ENCODE data around the gene PTPN9. TPM values are rescaled to one million over a fixed set of nuclear protein-coding genes. Genes with fewer than 3 reads are reported as not detected.
"Not testable (repeated sequence)": the region's sequence is repeated elsewhere in the genome, so short reads cannot be mapped to it uniquely, and the experiment has no call there.

Gene PTPN9
- polyA plus RNA-seq, 6 donors from 2014 or later: 9.7 to 24.7 (median 15.9) TPM

- peaks cover 0 to 11% of the 10 kb centered on the region in 2 donors for H3K36me3 Mint-ChIP-seq
- ATAC-seq (ENCODE audit: low read depth in 2 of 2): no peak
- no peaks in the 10 kb centered on the region for H3K9me3 Mint-ChIP-seq
- DNase-seq: no peak
- no peak overlapping the region for H3K27ac Mint-ChIP-seq
- H3K27me3 Mint-ChIP-seq: no peaks in the 10 kb centered on the region
- H3K4me1 Mint-ChIP-seq: no peaks in the 10 kb centered on the region
- no peak overlapping the region for H3K4me3 Mint-ChIP-seq
Observed at GRCh38 chr15:75479670-75480069, 99.4 kb downstream of the PTPN9 start.

GRCh38 chr15:75477094-75477493, 102.0 kb downstream of the PTPN9 start:
- not testable (repeated sequence) for DNase-seq; ATAC-seq (ENCODE audit: low read depth in 2 of 2); H3K27ac Mint-ChIP-seq; H3K9me3 Mint-ChIP-seq; H3K36me3 Mint-ChIP-seq; H3K27me3 Mint-ChIP-seq; H3K4me3 Mint-ChIP-seq; H3K4me1 Mint-ChIP-seq

DNA sequence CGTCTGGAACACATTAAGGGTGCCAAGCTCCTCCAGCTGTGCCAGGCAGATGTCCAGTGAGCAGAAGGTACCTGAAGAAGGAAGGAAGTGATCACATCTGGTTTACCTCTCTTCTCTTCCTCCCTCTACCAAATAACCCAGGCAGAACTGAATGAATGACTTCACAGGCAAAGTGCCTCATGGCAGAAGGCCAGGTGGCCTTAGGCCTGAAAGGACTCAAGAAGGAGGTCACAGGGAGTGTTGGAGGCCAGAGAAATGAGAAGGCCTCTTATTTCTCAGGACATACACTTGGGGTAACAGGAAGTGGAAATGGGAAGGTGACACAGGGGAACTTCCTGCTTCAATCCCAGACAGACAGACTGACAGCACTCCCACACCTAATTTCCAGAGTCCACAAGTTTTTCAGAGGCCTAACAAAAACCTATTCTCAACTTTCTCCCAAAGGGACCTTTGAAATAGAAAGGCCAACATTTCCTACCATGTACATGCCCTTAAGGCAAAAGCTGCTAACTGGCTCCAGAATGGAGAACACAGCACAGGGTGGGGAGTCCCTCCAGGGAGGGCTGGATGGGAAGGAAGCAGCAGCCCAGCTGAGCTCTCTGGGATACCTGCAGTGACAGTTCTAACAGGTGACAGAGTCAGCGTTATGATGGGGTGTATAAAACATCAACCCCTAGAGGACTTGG, 110.1 kb downstream of the PTPN9 start:
- ATAC-seq (ENCODE audit: low read depth in 2 of 2): no peak
- no peak for DNase-seq
- Mint-ChIP-seq H3K27ac (peak overlapping the region in 1 of 6 donors; percentile 22), H3K27me3 (no peaks in the 10 kb centered on the region), H3K4me1 (peaks cover 4 to 6% (median 5%) of the 10 kb centered on the region in 3 donors), H3K9me3 (no peaks in the 10 kb centered on the region), H3K36me3 (peaks cover 8 to 25% of the 10 kb centered on the region in 2 donors), H3K4me3 (no peak overlapping the region)

- H3K27me3 Mint-ChIP-seq: no peaks in the 10 kb centered on the region
- H3K27ac Mint-ChIP-seq: no peak overlapping the region
Observed at GRCh38 chr15:75460646-75461045, 118.5 kb downstream of the PTPN9 start.

GRCh38 chr15:75459581-75459980, 119.5 kb downstream of the PTPN9 start:
- Mint-ChIP-seq H3K27ac (peak overlapping the region in 1 of 6 donors; percentile 26), H3K36me3 (no peaks in the 10 kb centered on the region), H3K9me3 (no peaks in the 10 kb centered on the region), H3K27me3 (no peaks in the 10 kb centered on the region), H3K4me3 (peak overlapping the region in 1 of 8 donors; percentile 36), H3K4me1 (peaks cover 5 to 11% (median 7%) of the 10 kb centered on the region in 3 donors)
- DNase-seq (no peak), ATAC-seq (ENCODE audit: low read depth in 2 of 2) (no peak)

More at GRCh38 chr15:75460646-75461045, 118.5 kb downstream of the PTPN9 start:
- Mint-ChIP-seq H3K9me3 (no peaks in the 10 kb centered on the region), H3K4me1 (peaks cover 5 to 11% (median 7%) of the 10 kb centered on the region in 3 donors), H3K36me3 (peaks cover 0 to 4% of the 10 kb centered on the region in 2 donors), H3K4me3 (peak overlapping the region in 1 of 8 donors; percentile 57)
- no peak for ATAC-seq (ENCODE audit: low read depth in 2 of 2)
- DNase-seq: no peak

DNA sequence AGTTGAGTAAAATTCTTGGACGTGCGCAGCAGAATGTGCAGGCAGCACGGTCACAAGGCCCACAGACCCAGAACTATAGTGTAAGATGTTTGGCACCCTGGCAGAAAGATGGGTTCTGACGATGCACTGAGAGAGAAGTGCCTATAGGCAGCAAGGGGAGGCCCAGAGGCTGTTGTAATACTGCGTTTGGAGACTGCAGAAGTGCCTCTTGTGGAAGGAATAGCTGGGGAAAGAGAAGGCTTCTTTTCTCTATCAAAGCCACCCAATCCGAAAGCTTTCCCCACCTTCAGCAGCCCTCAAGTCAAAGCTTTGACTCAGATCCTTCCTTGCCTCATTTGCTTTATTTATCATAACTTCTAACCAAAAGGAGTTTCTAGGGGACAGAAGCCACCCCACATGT, 122.4 kb downstream of the PTPN9 start:
- H3K27me3 Mint-ChIP-seq: no peaks in the 10 kb centered on the region
- peak overlapping the region in 3 of 6 donors; percentile 8 to 98 (median 57) for H3K27ac Mint-ChIP-seq
- no peak for ATAC-seq (ENCODE audit: low read depth in 2 of 2)
- no peaks in the 10 kb centered on the region for H3K36me3 Mint-ChIP-seq
- peaks cover 25 to 32% (median 28%) of the 10 kb centered on the region in 3 donors for H3K4me1 Mint-ChIP-seq
- peak overlapping the region; percentile 85 to 98 (median 96) for H3K4me3 Mint-ChIP-seq
- H3K9me3 Mint-ChIP-seq: no peaks in the 10 kb centered on the region
- no peak for DNase-seq

DNA sequence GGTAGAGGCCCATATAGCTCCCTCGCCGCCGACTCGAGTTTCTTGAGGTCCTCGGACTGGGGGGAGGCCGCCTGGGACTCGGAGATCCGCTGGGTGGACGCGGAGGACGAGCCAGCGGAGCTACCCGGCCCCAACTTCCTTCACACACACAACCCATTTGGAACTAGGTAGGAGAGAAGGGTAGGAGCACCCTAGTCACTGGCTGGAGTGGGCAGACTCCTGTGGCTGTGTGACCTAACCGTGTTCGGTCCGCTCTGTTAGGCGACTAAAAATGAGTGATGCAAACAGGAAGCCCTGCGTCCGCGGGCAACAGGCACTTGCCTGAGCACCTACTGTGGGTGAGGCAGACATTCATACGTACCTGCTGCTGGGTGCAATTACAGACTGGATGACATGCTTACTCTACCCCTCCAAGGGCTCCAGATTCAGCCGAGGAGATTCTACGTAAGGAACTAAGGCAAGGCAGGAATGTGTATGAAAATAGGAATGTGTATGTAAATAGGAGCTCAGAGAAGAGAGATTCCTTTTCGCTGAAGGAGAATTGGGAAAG, 123.1 kb downstream of the PTPN9 start:
- no peak for DNase-seq
- ATAC-seq (ENCODE audit: low read depth in 2 of 2): no peak
- peak overlapping the region; percentile 8 to 98 (median 96) for H3K27ac Mint-ChIP-seq

GRCh38 chr15:75455424-75455981, 123.6 kb downstream of the PTPN9 start:
- ATAC-seq (ENCODE audit: low read depth in 2 of 2) (peak; percentile 9 to 13), DNase-seq (peak; percentile 86)
- no peaks in the 10 kb centered on the region for H3K36me3 Mint-ChIP-seq
- no peaks in the 10 kb centered on the region for H3K9me3 Mint-ChIP-seq
- peaks cover 26 to 34% (median 29%) of the 10 kb centered on the region in 3 donors for H3K4me1 Mint-ChIP-seq
- peak overlapping the region; percentile 8 to 98 (median 96) for H3K27ac Mint-ChIP-seq
- peak overlapping the region; percentile 85 to 98 (median 96) for H3K4me3 Mint-ChIP-seq
- H3K27me3 Mint-ChIP-seq: no peaks in the 10 kb centered on the region

More for the DNA sequence above, 123.1 kb downstream of the PTPN9 start:
- Mint-ChIP-seq H3K27me3 (no peaks in the 10 kb centered on the region), H3K4me3 (peak overlapping the region; percentile 85 to 98 (median 96)), H3K36me3 (no peaks in the 10 kb centered on the region), H3K4me1 (peaks cover 25 to 32% (median 28%) of the 10 kb centered on the region in 3 donors), H3K9me3 (no peaks in the 10 kb centered on the region)

DNA sequence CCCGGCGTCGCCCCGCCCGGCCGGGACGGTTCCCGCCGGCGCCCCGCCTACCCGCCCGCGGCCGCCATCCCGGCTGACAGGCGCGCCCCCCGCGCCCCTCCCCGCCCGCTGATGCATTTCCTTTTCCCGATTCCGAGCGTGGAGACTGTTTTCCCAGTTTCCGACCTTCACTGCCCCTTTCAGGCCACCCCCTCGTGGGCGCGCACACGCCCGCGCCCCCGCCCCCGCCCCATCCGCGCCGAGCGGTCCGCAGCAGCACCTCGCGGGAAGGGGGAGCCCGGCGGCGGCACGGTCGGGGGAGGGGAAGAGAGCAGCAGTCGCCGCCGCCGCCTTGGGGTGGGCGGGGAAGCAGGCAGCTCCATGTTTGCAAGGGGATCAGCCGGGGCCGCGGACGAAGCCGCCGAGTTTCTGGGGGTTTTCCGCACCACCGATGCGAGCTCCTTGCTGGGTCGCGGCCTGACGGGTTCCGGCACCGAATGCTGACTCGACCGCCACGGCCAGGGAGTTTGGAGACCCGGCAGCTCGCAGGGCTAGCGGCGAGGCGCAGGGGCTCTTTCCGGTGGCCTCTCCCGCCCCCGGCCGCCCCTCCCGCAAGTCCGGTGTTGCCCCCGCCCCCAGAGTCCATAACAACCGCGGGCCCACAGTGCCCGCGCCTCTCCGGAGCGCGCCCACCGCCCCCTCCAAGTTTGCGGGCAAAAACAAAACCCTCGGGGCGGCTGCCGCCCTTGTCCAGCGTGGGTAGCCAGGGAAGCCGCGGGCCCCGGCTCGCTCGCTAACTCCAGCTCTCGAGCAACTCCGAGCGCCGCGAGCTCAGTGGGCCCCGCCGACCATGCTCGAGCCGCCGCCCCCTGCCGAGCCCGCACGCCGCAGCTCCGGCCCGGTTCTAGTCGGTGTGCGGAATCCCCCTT, 124.4 kb downstream of the PTPN9 start:
- peak; percentile 4 to 7 for ATAC-seq (ENCODE audit: low read depth in 2 of 2)
- Mint-ChIP-seq H3K4me3 (peak overlapping the region; percentile 85 to 98 (median 96)), H3K9me3 (no peaks in the 10 kb centered on the region), H3K4me1 (peaks cover 30 to 42% (median 37%) of the 10 kb centered on the region in 3 donors), H3K36me3 (no peaks in the 10 kb centered on the region), H3K27me3 (no peaks in the 10 kb centered on the region), H3K27ac (peak overlapping the region in 5 of 6 donors; percentile 90 to 98 (median 96))
- DNase-seq: peak; percentile 80

GRCh38 chr15:75453703-75454470, 125.2 kb downstream of the PTPN9 start:
- ATAC-seq (ENCODE audit: low read depth in 2 of 2) (peak; percentile 33 to 40), DNase-seq (peak; percentile 98)
- no peaks in the 10 kb centered on the region for H3K27me3 Mint-ChIP-seq
- H3K36me3 Mint-ChIP-seq: no peaks in the 10 kb centered on the region
- H3K4me3 Mint-ChIP-seq: peak overlapping the region; percentile 94 to 99 (median 97)
- peak overlapping the region; percentile 96 to 99 (median 99) for H3K27ac Mint-ChIP-seq
- peaks cover 35 to 50% (median 44%) of the 10 kb centered on the region in 3 donors for H3K4me1 Mint-ChIP-seq
- H3K9me3 Mint-ChIP-seq: no peaks in the 10 kb centered on the region

DNA sequence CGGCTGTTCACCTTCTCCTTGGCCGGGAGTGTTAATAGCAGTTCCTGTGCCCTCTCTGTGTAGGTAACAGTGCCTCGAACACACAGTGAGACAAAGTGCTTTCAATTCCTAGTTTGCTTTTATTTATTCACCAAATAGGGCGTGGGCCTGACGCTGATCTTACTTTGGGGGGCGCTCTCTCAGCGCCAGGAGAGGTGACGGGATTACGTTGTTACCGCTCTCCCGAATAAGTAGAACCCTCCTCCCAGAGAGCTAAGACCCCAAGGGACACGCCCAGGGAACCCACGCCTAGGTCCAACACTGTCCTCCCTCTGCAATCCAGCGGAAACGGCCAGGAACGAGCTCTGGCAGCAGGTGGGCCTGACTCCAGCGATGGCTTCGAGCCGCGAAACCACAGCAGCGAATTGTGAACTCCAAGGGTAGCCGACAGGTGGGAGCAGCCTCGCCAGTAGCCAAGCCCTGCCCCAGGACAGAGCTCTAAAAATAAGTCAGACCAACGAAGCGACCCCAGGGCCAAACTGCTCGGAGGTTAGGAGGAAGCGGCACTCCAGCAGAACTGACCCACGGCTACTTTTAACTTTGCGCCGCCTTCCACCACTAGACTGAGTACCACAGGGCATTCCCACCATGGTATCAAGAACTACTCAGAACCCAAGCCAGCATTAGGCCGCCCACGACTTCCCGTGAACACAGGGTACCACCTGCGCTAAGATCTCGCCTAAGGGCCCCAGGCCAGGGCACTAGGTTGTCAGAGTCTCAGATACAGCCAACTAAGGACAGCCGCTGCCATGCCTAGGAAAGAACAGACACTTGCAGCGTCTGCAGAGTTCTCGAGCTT, 126.0 kb downstream of the PTPN9 start:
- Mint-ChIP-seq H3K9me3 (no peaks in the 10 kb centered on the region), H3K36me3 (no peaks in the 10 kb centered on the region), H3K27ac (peak overlapping the region; percentile 98 to 100 (median 99)), H3K4me1 (peaks cover 35 to 58% (median 52%) of the 10 kb centered on the region in 3 donors), H3K27me3 (no peaks in the 10 kb centered on the region), H3K4me3 (peak overlapping the region; percentile 94 to 99 (median 97))
- DNase-seq (peak; percentile 36), ATAC-seq (ENCODE audit: low read depth in 2 of 2) (no peak)

Measured in naive B cell (primary cell).